ENCODE results near the gene TRIM47.

DNA sequence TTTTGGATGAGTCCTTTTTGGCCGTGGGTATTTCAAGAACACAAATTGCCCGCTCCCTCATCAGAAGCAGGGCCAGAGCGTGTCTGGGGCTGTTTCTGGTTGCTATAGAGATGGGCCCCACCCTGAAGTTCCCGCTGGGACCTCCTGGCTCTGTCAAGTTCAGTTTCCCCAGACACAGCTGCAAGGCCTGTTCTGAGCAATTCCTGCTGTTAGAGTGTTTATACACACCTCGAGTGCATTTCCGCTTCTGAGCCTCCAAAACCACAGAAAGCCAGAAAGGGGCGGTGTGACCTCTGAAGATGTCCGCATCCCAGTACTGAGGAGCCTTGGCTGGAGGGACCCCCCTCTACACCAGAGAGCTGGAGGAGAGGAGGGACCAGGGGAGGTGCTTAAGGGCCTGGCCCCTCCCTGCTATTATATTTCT, 13.9 kb downstream of the TRIM47 start:
- TF ChIP-seq CTCF (IDR thresholded peaks at IDR 0.05 in 2 of 3, conservative IDR thresholded peaks at IDR 0.05 in 1 of 3; ENCODE audit: borderline replicate concordance in 1 of 3, insufficient read depth in 1 of 3, low read depth in 2 of 3, low read length in 2 of 3) (no peak), EZH2 (IDR thresholded peaks at IDR 0.05) (no peak), POLR2A (IDR thresholded peaks at IDR 0.05; ENCODE audit: borderline replicate concordance, extremely low read depth, insufficient read depth, insufficient read length) (no peak), EGR1 (IDR thresholded peaks at IDR 0.05; ENCODE audit: low read depth) (no peak), EZH2phosphoT487 (IDR thresholded peaks at IDR 0.05; ENCODE audit: borderline replicate concordance) (no peak), ZBTB33 (IDR thresholded peaks at IDR 0.05; ENCODE audit: extremely low read depth, insufficient replicate concordance, low read length) (no peak), CBX3 (IDR thresholded peaks at IDR 0.05; ENCODE audit: low read depth) (no peak), REST (IDR thresholded peaks at IDR 0.05; ENCODE audit: low read depth) (no peak), POLR2AphosphoS5 (IDR thresholded peaks at IDR 0.05; ENCODE audit: low read depth, low read length) (no peak)
- TF ChIP-seq, protein P1, sequence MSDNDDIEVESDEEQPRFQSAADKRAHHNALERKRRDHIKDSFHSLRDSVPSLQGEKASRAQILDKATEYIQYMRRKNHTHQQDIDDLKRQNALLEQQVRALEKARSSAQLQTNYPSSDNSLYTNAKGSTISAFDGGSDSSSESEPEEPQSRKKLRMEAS (IDR thresholded peaks at IDR 0.05), result no peak

Data from HCT116 (cell line).